HUES48 (cell line): ENCODE measurements around the gene PIAS2.
"Not testable (repeated sequence)": the region's sequence is repeated elsewhere in the genome, so short reads cannot be mapped to it uniquely, and the experiment has no call there.

Experiments
- H3K27ac ChIP-seq: one replicate; pipeline ENCODE4 v1.7.0; 2013; ENCODE audit warnings: low read depth, low read length, inconsistent platforms
- H3K27me3 ChIP-seq: 2 replicates; pipeline ENCODE4 v1.6.1; 2013; ENCODE audit warnings: mild to moderate bottlenecking, low read length; ENCODE audit not compliant: control insufficient read depth, insufficient read depth
- H3K36me3 ChIP-seq: 2 replicates; pipeline ENCODE4 v1.6.1; 2013; ENCODE audit warnings: low read length; ENCODE audit not compliant: control insufficient read depth, insufficient read depth
- H3K4me1 ChIP-seq: 2 replicates; pipeline ENCODE4 v1.6.1; 2013; ENCODE audit warnings: mild to moderate bottlenecking, low read length; ENCODE audit not compliant: control insufficient read depth, insufficient read depth
- H3K4me3 ChIP-seq: 2 replicates; pipeline ENCODE4 v1.5.1; 2013; ENCODE audit warnings: mild to moderate bottlenecking, low read depth, low read length
- H3K9ac ChIP-seq: 2 replicates; pipeline ENCODE4 v1.6.1; 2013; ENCODE audit warnings: mild to moderate bottlenecking, low read depth, low read length, moderate library complexity
- H3K9me3 ChIP-seq: 2 replicates; pipeline ENCODE4 v1.6.1; 2013; ENCODE audit warnings: low read length; ENCODE audit not compliant: control insufficient read depth, insufficient read depth

Gene PIAS2

DNA sequence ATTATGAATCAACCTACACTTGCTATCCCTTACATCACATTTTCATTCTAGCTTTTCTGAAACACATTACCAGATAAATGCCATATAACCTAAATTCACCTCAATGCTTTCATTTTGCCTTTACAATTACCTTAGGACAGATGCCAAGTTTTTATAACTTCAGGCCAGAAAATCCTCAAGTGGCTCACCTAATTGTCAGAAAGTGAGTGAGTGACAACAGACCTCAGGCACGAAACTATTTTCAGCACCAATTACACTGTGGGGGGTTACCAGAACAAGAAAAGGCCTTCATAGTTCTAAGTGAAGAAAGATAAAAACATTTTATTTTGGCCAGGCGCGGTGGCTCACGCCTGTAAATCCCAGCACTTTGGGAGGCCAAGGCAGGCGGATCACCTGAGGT is 108.2 kb downstream of the PIAS2 start:
- no peaks in the 10 kb centered on the region for H3K36me3 ChIP-seq
- peaks cover 16% of the 10 kb centered on the region for H3K4me1 ChIP-seq
- no peaks in the 10 kb centered on the region for H3K9me3 ChIP-seq
- no peak overlapping the region for H3K27ac ChIP-seq
- no peak overlapping the region for H3K4me3 ChIP-seq
- H3K27me3 ChIP-seq, result no peaks in the 10 kb centered on the region
- no peak overlapping the region for H3K9ac ChIP-seq

DNA sequence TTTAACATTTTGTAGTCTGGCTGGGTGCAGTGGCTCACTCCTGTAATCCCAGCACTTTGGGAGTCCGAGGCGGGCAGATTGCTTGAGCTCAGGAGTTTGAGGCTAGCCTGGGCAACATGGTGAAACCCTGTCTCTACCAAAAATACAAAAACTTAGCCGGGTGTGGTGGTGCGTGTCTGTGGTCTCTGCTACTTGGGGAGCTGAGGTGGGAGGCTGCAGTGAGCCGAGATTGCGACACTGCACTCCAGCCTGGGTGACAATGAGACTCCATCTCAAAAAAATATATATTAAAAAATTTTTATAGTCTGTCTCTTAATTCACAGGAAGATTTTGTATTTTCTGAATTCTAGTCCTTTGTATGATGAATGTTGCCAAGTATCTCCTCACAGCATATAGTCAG is 121.4 kb downstream of the PIAS2 start:
- not testable (repeated sequence) for H3K4me1 ChIP-seq, H3K9me3 ChIP-seq, H3K4me3 ChIP-seq, H3K36me3 ChIP-seq, H3K27ac ChIP-seq, H3K9ac ChIP-seq, H3K27me3 ChIP-seq

DNA sequence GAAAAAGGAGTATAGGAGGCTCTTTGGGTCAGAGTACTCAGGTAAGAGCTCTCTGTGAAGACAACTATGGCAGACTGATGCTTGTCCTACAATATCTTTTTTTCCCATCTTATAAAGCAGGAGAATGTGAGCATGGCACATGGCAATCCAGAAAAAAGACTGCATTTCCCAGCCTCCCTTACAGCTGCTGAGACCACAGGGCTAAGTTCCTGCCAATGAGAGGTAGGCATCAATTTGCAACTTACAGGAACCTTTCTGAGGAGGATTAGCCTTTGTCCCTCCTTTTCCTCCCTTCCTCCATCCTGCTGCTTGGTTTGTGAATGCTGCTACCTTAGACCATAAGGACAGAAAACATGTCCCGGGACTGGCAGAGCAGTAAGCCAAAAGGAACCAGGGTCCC is 122.7 kb downstream of the PIAS2 start:
- Histone ChIP-seq H3K27me3 (no peaks in the 10 kb centered on the region), H3K36me3 (no peaks in the 10 kb centered on the region), H3K4me1 (peaks cover 9% of the 10 kb centered on the region), H3K4me3 (no peak overlapping the region), H3K9ac (no peak overlapping the region), H3K27ac (no peak overlapping the region), H3K9me3 (0 out of 2 replicates have a peak, but pooled peaks cover 3% of the 10 kb centered on the region)

DNA sequence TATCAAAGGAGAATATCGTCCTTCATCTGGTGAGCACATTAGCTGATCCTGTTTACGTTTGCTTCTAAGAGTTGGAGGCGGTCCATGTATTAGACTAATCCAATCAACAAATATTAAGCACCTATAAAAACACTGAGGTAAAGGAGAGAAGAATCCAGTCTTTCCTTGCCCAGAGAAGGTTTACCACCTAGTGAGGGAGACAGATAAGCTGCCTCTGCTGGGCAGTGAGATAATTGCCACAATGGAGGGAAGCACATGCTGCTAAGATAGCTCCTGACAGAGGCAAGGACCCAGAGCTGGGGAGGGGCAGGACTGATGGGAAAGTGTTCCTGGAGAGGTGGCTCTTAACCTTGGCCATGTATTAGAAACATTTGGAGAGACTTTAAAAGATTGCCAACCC is 123.7 kb downstream of the PIAS2 start:
- Histone ChIP-seq H3K36me3 (no peaks in the 10 kb centered on the region), H3K4me1 (peaks cover 9% of the 10 kb centered on the region), H3K27me3 (no peaks in the 10 kb centered on the region), H3K4me3 (no peak overlapping the region), H3K9ac (no peak overlapping the region), H3K9me3 (0 out of 2 replicates have a peak, but pooled peaks cover 3% of the 10 kb centered on the region), H3K27ac (no peak overlapping the region)

DNA sequence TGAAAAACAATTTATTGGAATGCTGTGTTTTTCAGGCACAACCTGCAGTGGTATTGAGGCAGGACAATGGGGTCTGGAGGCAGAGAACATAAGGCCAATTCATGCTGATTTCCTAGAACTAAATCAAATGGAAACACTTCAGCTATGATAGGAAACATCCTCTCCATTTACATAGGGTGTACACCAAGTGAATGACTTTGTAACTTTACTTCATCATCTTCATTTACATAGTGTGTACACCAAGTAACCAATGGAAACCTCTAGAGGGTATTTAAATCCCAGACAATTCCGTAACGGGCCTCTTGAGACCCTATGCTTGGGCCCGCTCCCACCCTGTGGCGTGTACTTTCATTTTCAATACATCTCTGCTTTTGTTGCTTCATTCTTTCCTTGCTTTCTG is 128.2 kb downstream of the PIAS2 start:
- Histone ChIP-seq H3K36me3 (no peaks in the 10 kb centered on the region), H3K4me1 (peaks cover 3% of the 10 kb centered on the region; the same call in 1 of the 2 replicates), H3K27ac (no peak overlapping the region), H3K9ac (no peak overlapping the region), H3K27me3 (no peaks in the 10 kb centered on the region), H3K4me3 (no peak overlapping the region), H3K9me3 (0 out of 2 replicates have a peak, but pooled peaks cover 3% of the 10 kb centered on the region)

DNA sequence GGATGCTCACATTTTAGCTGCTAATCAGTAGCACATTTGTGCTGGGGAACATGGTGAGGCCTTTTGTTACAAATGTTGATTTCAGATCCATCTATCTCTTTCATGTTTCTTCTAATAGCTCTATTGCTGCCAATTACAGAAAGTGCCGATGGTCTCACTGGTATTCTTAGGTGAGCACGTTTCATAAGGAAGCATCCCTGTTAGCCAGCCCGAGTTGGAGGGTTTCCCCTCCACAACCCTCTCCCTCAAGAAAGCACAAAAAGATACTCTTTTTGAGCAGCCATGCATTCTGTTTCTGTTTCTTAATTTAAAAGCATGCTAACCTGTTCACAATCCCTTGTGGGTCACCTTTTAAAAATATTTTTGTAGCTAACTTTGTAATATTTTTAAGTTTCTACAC is 129.6 kb downstream of the PIAS2 start:
- Histone ChIP-seq H3K9me3 (0 out of 2 replicates have a peak, but pooled peaks cover 3% of the 10 kb centered on the region), H3K36me3 (no peaks in the 10 kb centered on the region), H3K4me1 (no peaks in the 10 kb centered on the region), H3K27me3 (no peaks in the 10 kb centered on the region), H3K27ac (no peak overlapping the region), H3K4me3 (no peak overlapping the region), H3K9ac (no peak overlapping the region)

DNA sequence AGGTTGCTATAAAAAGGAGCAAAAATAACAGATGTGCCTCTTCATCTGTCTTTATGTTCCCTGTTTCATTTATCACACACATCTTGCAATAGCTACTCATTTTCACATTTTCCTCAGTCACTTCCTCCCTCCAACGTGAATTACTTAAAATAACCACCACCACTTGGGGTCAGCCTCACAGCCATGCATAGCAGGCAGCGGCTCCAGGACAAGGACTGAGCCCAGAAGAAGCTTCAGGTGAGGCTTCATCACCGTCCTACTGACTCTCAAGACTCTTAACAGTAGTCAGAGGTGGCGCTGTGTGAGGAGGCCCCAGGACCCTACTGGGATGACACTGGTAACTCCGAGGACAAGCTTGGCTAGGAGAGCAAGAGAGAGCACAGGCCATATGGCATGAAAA is 144.9 kb downstream of the PIAS2 start:
- Histone ChIP-seq H3K4me3 (no peak overlapping the region), H3K27me3 (no peaks in the 10 kb centered on the region), H3K36me3 (no peaks in the 10 kb centered on the region), H3K9ac (no peak overlapping the region), H3K4me1 (peaks cover 22% of the 10 kb centered on the region), H3K9me3 (no peaks in the 10 kb centered on the region), H3K27ac (no peak overlapping the region)

DNA sequence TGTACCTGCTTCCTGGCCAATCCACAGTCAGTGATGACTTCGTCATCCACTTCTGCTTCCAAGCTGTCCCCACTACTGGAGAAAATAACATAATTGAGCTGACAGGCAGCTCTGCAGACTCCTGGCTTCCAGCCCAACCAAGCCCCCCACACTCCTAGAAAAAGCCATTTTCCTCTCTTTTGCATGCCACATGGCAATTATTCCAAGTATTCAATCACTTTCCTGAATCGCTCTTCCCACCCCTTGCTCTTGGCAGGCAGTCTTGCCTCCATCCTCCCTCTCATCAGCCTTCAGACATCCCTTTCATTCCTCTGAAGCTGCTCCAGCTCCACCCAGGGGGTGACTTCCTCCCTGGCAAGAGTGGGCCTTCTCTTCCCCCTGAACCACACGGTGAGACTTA is 146.2 kb downstream of the PIAS2 start:
- Histone ChIP-seq H3K27me3 (no peaks in the 10 kb centered on the region), H3K9ac (no peak overlapping the region), H3K4me3 (no peak overlapping the region), H3K27ac (no peak overlapping the region), H3K36me3 (no peaks in the 10 kb centered on the region), H3K4me1 (peaks cover 22% of the 10 kb centered on the region), H3K9me3 (no peaks in the 10 kb centered on the region)

DNA sequence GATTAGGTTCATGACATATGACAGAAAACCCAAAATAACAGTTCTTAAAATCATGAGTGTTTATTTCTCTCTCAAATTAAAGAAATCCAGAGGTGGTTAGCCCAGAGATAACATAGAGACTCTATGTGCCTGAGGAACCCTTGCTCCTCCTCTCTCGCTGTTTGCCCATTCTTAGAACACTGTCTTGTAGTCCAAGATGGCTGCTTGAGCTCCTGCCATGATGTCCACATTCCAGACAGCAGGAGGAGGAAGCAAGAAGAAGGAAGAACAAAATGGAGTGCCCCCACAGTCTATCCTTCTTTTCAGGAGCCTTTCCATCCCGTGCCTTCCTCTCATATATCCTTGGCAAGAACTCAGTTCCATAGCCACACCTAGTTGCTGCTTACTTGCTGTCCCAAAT is 146.6 kb downstream of the PIAS2 start:
- H3K9me3 ChIP-seq, result no peaks in the 10 kb centered on the region
- no peaks in the 10 kb centered on the region for H3K27me3 ChIP-seq
- H3K4me3 ChIP-seq, result no peak overlapping the region
- peaks cover 22% of the 10 kb centered on the region for H3K4me1 ChIP-seq
- no peaks in the 10 kb centered on the region for H3K36me3 ChIP-seq
- no peak overlapping the region for H3K27ac ChIP-seq
- no peak overlapping the region for H3K9ac ChIP-seq

DNA sequence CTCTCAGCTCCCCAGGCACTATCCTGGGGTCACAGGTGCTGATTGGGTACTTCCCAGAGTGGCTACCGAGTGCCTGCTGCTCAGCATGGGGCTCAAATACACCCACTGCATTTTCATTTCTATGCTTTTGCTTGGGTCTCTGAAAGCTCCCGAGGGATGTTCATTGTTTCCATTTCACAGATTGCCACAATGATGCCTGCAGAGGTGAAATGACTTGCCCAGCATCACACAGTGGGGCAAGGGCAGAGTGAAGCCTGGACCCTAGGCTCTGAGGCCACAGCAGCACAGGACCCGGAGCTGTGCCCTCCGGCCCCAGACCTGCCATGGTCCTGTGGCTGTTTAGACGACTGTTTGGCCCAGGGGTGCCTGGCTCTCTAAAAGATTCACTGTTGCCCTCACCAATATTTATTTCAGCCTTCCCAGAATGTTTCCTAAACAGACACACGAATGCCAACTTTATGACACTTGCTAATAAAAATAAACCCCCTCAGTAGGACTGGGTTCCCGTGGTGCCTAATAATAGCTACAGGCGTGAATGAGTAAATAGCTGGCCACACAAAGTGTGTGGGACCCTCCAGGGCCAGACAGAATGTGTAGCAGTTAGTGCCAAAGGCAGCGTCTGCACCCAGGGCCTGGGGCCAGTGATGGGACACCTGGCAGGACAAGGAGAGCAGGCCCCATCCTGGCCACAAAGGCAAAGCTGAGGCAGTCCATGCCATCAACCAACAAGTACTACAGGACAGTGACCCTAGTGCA is 149.0 kb downstream of the PIAS2 start:
- H3K9me3 ChIP-seq, result no peaks in the 10 kb centered on the region
- H3K27me3 ChIP-seq, result no peaks in the 10 kb centered on the region

DNA sequence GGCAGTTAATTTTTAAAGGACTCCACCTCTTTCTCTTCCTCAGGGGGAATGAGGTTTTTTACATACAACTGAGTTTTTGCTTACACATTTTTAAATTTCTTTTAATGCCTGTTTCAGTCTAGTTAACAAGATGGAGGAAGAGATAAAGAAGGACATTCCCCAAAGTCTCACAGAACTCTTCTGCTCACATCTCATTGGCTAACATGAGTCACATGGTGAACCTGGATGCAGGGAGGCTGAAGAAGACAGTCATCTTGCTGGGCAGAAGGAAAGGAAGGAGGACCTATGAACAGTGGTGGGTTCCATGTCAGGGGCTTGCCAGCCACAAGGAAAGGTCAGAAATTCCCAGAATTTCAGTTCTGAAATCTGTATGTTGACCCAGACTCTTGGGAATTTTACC is 150.1 kb downstream of the PIAS2 start:
- H3K9me3 ChIP-seq, result no peaks in the 10 kb centered on the region

More for the DNA sequence above, 149.0 kb downstream of the PIAS2 start:
- no peaks in the 10 kb centered on the region for H3K36me3 ChIP-seq
- peaks cover 14% of the 10 kb centered on the region for H3K4me1 ChIP-seq
- H3K9ac ChIP-seq, result no peak overlapping the region
- H3K4me3 ChIP-seq, result no peak overlapping the region
- no peak overlapping the region for H3K27ac ChIP-seq

More for the DNA sequence above, 150.1 kb downstream of the PIAS2 start:
- no peaks in the 10 kb centered on the region for H3K27me3 ChIP-seq
- no peak overlapping the region for H3K9ac ChIP-seq
- H3K27ac ChIP-seq, result no peak overlapping the region
- 0 out of 2 replicates have a peak, but pooled peaks cover 3% of the 10 kb centered on the region for H3K4me1 ChIP-seq
- H3K36me3 ChIP-seq, result no peaks in the 10 kb centered on the region
- no peak overlapping the region for H3K4me3 ChIP-seq
